Pancreas (tissue), 10 donors: ENCODE measurements around the gene CACNA1H. TPM values are rescaled to one million over a fixed set of nuclear protein-coding genes. Genes with fewer than 3 reads are reported as not detected.

Experiments used
- ATAC-seq, 4 donors: fragments of 200-7000 bp; cut with Tn5 transposase; one replicate each; pipeline versions ENCODE4 v1.8.0 to v1.9.1; 2020; ENCODE audit warnings: mild to moderate bottlenecking in 4 of 4, moderate library complexity in 4 of 4
- DNase-seq, 6 donors: peaks; one replicate each; pipeline ENCODE4 v3.0.0-alpha.2; 2020
- FAIRE-seq: peaks from 2 replicates; lab custom pipeline; 2012; peaks lifted over from hg19 to GRCh38; lab: Jason Lieb, UNC
- H3K27ac ChIP-seq, 4 donors: fragments of 200-600 bp; sonication (generic); 1 replicate in 3 of 4; 2 replicates in 1 of 4; pipeline versions ENCODE4 v1.5.0 to v1.8.0; 2020
- H3K27me3 ChIP-seq, 4 donors: fragments of 200-600 bp; one replicate each; pipeline ENCODE4 v1.8.0; 2021
- H3K36me3 ChIP-seq, 3 donors: fragments of 200-600 bp; sonication (generic) in 1 of 3; one replicate each; pipeline versions ENCODE4 v1.5.0 to v1.8.0; 2020 to 2021
- H3K4me1 ChIP-seq, 3 donors: fragments of 200-600 bp; one replicate each; pipeline ENCODE4 v1.8.0; 2021
- H3K4me3 ChIP-seq, 4 donors: fragments of 200-600 bp; sonication (generic) in 2 of 4; one replicate each; pipeline versions ENCODE4 v1.5.0 to v1.8.0; 2020 to 2021
- H3K9me3 ChIP-seq, 4 donors: fragments of 200-600 bp; one replicate each; pipeline ENCODE4 v1.8.0; 2021
- WGBS, 2 donors: extraction: QIAGEN DNeasy Blood & Tissue Kit; methylation state at CpG; one replicate each; pipeline ENCODE4 v1.1.7; 2013; 5-methylcytosine and 5-hydroxymethylcytosine counted together
- intact Hi-C, 3 donors: fragments of 100-400 bp; cut with DNase I; formaldehyde crosslinking; loops; one replicate each; pipeline versions ENCODE4 v1.11.1 to v1.14.2; 2022
- polyA plus RNA-seq, 2 donors: library from polyadenylated mRNA; stranded (reverse); fragments of 200-250 nt; gene quantifications; one replicate each; pipeline ENCODE4 v1.2.3, GENCODE V29; 2013
- total RNA-seq, 6 donors: library from RNA; stranded (reverse); fragmentation: NEBNext Ultra II Directional in 4 of 6; extraction: Animal tissue kit (Norgen Biotek cat#: 25700) in 4 of 6; gene quantifications; one replicate each; pipeline versions ENCODE4 v1.2.1 to v1.2.4, GENCODE V29; 2021 to 2023
- TF ChIP-seq, protein P1 (sequence below), 4 donors: fragments of 200-600 bp; sonication (generic) in 3 of 4; IDR thresholded peaks; one replicate each; pipeline versions ENCODE4 v1.5.0 to v1.8.0; 2021; ENCODE audit warnings: antibody characterized with exemption in 4 of 4
- donor health status: healthy with polysubstance abuse.
- donor health status: DM: no; HTN: no; CAD: no; lungs with moderate emphysema.
- donor health status: DM: no; HTN: no; CAD: no.
- donor health status: control.
- donor health status: control.
- donor health status: Bipolar disorder and iron deficiency.
- donor health status: DM: yes; HTN: yes; CAD: no.
- donor health status: DM: no; HTN: no; CAD: no.
- donor health status: DM: no; HTN: no; CAD: no.
- donor health status: DM: yes; HTN: yes; CAD: no.

The CACNA1H gene
- total and polyA plus RNA-seq, 8 donors: 2.5 to 20.5 (median 4.9) TPM

DNA sequence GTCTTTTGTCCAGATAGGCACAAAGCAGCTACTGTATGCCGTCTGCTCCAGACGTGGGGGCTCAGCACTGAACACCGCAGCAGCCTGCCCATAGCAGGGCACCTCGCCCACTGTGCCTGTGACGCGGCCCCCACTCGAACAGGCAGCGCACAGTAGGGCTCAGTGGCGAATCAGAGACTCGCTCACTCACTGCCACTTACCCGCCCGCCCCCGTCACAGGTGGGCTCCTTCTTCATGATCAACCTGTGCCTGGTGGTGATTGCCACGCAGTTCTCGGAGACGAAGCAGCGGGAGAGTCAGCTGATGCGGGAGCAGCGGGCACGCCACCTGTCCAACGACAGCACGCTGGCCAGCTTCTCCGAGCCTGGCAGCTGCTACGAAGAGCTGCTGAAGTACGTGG, 48.5 kb downstream of the CACNA1H start:
- Histone ChIP-seq H3K27ac (no peak overlapping the region), H3K4me1 (no peaks in the 10 kb centered on the region), H3K4me3 (no peak overlapping the region), H3K36me3 (no peaks in the 10 kb centered on the region), H3K9me3 (no peaks in the 10 kb centered on the region), H3K27me3 (no peaks in the 10 kb centered on the region)
- TF ChIP-seq, protein P1, sequence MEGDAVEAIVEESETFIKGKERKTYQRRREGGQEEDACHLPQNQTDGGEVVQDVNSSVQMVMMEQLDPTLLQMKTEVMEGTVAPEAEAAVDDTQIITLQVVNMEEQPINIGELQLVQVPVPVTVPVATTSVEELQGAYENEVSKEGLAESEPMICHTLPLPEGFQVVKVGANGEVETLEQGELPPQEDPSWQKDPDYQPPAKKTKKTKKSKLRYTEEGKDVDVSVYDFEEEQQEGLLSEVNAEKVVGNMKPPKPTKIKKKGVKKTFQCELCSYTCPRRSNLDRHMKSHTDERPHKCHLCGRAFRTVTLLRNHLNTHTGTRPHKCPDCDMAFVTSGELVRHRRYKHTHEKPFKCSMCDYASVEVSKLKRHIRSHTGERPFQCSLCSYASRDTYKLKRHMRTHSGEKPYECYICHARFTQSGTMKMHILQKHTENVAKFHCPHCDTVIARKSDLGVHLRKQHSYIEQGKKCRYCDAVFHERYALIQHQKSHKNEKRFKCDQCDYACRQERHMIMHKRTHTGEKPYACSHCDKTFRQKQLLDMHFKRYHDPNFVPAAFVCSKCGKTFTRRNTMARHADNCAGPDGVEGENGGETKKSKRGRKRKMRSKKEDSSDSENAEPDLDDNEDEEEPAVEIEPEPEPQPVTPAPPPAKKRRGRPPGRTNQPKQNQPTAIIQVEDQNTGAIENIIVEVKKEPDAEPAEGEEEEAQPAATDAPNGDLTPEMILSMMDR (IDR thresholded peaks at IDR 0.05): no peak
- DNase-seq (no peak), ATAC-seq (no peak), FAIRE-seq (no peak)
- intact Hi-C loops: no loop called here
- WGBS, 2 donors: 71 to 81% methylated on average over 25 of the region's 25 CpGs

DNA sequence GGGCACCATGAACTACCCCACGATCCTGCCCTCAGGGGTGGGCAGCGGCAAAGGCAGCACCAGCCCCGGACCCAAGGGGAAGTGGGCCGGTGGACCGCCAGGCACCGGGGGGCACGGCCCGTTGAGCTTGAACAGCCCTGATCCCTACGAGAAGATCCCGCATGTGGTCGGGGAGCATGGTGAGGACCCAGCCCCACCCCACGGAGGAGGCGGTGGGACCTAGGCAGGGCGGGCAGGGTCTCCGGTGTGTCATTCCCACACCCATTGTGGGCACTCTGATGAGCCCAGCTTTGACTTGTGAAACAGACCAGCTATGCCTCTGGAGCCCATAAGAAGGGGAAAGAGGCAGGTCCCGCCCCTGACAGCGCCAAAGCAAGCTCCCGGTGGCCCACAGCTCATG, 49.4 kb downstream of the CACNA1H start:
- DNase-seq (no peak), FAIRE-seq (no peak), ATAC-seq (no peak)
- WGBS, 2 donors: 82 to 84% methylated on average over 18 of the region's 18 CpGs
- TF ChIP-seq, protein P1 (IDR thresholded peaks at IDR 0.05): no peak
- no peak overlapping the region for H3K27ac ChIP-seq
- no peak overlapping the region for H3K4me3 ChIP-seq
- intact Hi-C loops: no loop called here
- H3K27me3 ChIP-seq: no peaks in the 10 kb centered on the region
- no peaks in the 10 kb centered on the region for H3K9me3 ChIP-seq
- no peaks in the 10 kb centered on the region for H3K4me1 ChIP-seq
- H3K36me3 ChIP-seq: no peaks in the 10 kb centered on the region

DNA sequence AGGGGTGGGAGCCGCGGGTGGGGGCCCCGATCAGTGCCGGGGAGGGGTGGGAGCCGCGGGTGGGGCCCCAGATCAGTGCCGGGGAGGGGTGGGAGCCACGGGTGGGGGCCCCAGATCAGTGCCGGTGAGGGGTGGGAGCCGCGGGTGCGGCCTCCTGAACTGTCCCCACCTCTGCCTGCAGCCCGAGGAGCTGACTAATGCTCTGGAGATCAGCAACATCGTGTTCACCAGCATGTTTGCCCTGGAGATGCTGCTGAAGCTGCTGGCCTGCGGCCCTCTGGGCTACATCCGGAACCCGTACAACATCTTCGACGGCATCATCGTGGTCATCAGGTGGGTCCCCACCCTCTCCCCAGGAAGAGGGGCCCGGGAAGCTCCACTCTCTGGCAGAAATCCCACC, 52.0 kb downstream of the CACNA1H start:
- Histone ChIP-seq H3K4me1 (no peaks in the 10 kb centered on the region), H3K9me3 (no peaks in the 10 kb centered on the region), H3K27me3 (no peaks in the 10 kb centered on the region), H3K4me3 (no peak overlapping the region), H3K36me3 (no peaks in the 10 kb centered on the region), H3K27ac (no peak overlapping the region)
- ATAC-seq: no peak
- TF ChIP-seq, protein P1 (IDR thresholded peaks at IDR 0.05): no peak
- FAIRE-seq: no peak
- no peak for DNase-seq
- intact Hi-C loops: no loop called here
- 62 to 81% methylated on average over 10 to 14 of the region's 21 CpGs for WGBS, 2 donors

- intact Hi-C loops: no loop called here
- no peak for FAIRE-seq
Measured at GRCh38 chr16:1206326-1206725, 53.4 kb downstream of the CACNA1H start.

DNA sequence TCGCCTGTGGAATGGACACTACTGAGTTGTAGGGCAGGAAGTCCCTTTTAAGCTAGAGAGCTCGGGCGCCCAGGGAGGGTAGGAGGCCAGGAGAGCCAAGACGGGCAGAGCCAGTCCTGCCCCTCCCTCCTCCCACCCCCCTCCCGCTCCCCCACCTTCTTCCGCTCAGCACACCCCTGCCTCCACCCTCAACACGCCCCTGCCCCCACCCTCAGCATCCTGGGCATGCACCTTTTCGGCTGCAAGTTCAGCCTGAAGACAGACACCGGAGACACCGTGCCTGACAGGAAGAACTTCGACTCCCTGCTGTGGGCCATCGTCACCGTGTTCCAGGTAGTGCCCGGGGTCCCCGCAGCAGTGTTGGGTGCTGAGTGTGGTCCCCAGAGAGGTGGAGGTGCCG, 53.9 kb downstream of the CACNA1H start:
- Histone ChIP-seq H3K9me3 (no peaks in the 10 kb centered on the region), H3K4me3 (no peak overlapping the region), H3K36me3 (no peaks in the 10 kb centered on the region), H3K27ac (no peak overlapping the region), H3K4me1 (no peaks in the 10 kb centered on the region), H3K27me3 (no peaks in the 10 kb centered on the region)
- no peak for ATAC-seq
- no peak for FAIRE-seq
- TF ChIP-seq, protein P1 (IDR thresholded peaks at IDR 0.05): no peak
- intact Hi-C loops: no loop called here
- DNase-seq: no peak
- 64 to 79% methylated on average over 14 to 16 of the region's 16 CpGs for WGBS, 2 donors

More at GRCh38 chr16:1206326-1206725, 53.4 kb downstream of the CACNA1H start:
- Histone ChIP-seq H3K36me3 (no peaks in the 10 kb centered on the region), H3K27ac (no peak overlapping the region), H3K4me1 (no peaks in the 10 kb centered on the region), H3K4me3 (no peak overlapping the region), H3K9me3 (no peaks in the 10 kb centered on the region), H3K27me3 (no peaks in the 10 kb centered on the region)
- ATAC-seq: no peak
- DNase-seq: no peak
- WGBS, 2 donors: 50 to 55% methylated on average over 9 of the region's 9 CpGs
- TF ChIP-seq, protein P1 (IDR thresholded peaks at IDR 0.05): no peak
